Chondrocyte (in vitro differentiated cells): ENCODE measurements around the gene VASN. TPM values are rescaled to one million over a fixed set of nuclear protein-coding genes. Genes with fewer than 3 reads are reported as not detected.

ENCODE experiments used
- DNase-seq: peaks from one replicate; pipeline ENCODE4 v3.0.0; 2021; ENCODE audit warnings: mixed read lengths, low spot score
- H3K27ac Mint-ChIP-seq: one replicate; pipeline ENCODE4 v1.8.0; 2021; ENCODE audit warnings: mild to moderate bottlenecking, moderate library complexity, mixed read lengths; ENCODE audit not compliant: unreplicated experiment
- H3K27me3 Mint-ChIP-seq: 2 replicates; pipeline ENCODE4 v1.8.0; 2021; ENCODE audit warnings: low read depth, mixed read lengths
- H3K36me3 Mint-ChIP-seq: 2 replicates; pipeline ENCODE4 v1.8.0; 2021; ENCODE audit warnings: low read depth, mixed read lengths
- H3K4me1 Mint-ChIP-seq: 2 replicates; pipeline ENCODE4 v1.8.0; 2021; ENCODE audit warnings: low read depth, mild to moderate bottlenecking, mixed read lengths
- H3K4me3 Mint-ChIP-seq: one replicate; pipeline ENCODE4 v1.8.0; 2021; ENCODE audit warnings: mild to moderate bottlenecking, moderate library complexity, mixed read lengths; ENCODE audit not compliant: unreplicated experiment
- H3K9me3 Mint-ChIP-seq: 2 replicates; pipeline ENCODE4 v1.8.0; 2021; ENCODE audit warnings: low read depth, mixed read lengths
- total RNA-seq: library from RNA; stranded (reverse); gene quantifications from 3 replicates; pipeline ENCODE4 v1.2.1, GENCODE V29; 2021
- TF ChIP-seq, protein P1 (sequence below): fragments of 200-600 bp; sonication (generic); IDR thresholded peaks from 2 replicates; pipeline ENCODE4 v1.5.0; 2021; ENCODE audit warnings: antibody characterized with exemption, mild to moderate bottlenecking, moderate library complexity

VASN gene
- total RNA-seq, 1 donor from 2014 or later, result 82.0 TPM

DNA sequence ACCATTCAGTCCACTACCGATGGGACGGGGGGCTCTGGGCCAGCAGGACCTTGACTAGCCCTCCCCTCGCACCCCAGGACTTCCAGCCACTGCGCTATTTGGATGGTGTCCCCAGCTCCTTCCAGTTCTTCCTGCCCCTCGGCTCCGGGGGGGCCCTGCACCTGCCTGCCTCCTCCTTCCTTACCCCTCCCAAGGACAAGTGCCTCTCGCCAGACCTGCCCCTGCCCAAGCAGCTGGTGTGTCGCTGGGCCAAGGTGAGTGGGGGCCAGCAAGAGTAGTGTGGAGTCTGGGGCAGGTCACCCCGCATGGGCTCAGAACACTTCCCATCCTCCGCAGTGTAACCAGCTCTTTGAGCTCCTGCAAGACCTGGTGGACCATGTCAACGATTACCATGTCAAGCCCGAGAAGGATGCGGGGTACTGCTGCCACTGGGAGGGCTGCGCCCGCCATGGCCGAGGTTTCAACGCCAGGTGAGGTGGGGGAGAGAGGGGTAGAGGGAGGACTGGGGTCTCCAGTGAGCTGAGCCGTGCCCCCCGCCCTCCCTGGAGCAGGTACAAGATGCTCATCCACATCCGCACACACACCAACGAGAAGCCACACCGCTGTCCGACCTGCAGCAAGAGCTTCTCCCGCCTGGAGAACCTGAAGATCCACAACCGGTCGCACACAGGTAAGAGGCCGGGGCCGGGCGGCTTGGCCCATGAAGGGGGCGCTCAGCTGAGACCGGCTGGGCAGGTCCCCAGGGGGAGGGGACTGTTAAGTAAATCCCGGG, 36.7 kb upstream of the VASN start:
- no peak for DNase-seq
- H3K4me3 Mint-ChIP-seq, result no peak overlapping the region
- no peaks in the 10 kb centered on the region for H3K9me3 Mint-ChIP-seq
- no peak overlapping the region for H3K27ac Mint-ChIP-seq
- peaks cover 10% of the 10 kb centered on the region for H3K4me1 Mint-ChIP-seq
- peaks cover 10% of the 10 kb centered on the region for H3K36me3 Mint-ChIP-seq
- TF ChIP-seq, protein P1, sequence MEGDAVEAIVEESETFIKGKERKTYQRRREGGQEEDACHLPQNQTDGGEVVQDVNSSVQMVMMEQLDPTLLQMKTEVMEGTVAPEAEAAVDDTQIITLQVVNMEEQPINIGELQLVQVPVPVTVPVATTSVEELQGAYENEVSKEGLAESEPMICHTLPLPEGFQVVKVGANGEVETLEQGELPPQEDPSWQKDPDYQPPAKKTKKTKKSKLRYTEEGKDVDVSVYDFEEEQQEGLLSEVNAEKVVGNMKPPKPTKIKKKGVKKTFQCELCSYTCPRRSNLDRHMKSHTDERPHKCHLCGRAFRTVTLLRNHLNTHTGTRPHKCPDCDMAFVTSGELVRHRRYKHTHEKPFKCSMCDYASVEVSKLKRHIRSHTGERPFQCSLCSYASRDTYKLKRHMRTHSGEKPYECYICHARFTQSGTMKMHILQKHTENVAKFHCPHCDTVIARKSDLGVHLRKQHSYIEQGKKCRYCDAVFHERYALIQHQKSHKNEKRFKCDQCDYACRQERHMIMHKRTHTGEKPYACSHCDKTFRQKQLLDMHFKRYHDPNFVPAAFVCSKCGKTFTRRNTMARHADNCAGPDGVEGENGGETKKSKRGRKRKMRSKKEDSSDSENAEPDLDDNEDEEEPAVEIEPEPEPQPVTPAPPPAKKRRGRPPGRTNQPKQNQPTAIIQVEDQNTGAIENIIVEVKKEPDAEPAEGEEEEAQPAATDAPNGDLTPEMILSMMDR, result no peak
- no peaks in the 10 kb centered on the region for H3K27me3 Mint-ChIP-seq

DNA sequence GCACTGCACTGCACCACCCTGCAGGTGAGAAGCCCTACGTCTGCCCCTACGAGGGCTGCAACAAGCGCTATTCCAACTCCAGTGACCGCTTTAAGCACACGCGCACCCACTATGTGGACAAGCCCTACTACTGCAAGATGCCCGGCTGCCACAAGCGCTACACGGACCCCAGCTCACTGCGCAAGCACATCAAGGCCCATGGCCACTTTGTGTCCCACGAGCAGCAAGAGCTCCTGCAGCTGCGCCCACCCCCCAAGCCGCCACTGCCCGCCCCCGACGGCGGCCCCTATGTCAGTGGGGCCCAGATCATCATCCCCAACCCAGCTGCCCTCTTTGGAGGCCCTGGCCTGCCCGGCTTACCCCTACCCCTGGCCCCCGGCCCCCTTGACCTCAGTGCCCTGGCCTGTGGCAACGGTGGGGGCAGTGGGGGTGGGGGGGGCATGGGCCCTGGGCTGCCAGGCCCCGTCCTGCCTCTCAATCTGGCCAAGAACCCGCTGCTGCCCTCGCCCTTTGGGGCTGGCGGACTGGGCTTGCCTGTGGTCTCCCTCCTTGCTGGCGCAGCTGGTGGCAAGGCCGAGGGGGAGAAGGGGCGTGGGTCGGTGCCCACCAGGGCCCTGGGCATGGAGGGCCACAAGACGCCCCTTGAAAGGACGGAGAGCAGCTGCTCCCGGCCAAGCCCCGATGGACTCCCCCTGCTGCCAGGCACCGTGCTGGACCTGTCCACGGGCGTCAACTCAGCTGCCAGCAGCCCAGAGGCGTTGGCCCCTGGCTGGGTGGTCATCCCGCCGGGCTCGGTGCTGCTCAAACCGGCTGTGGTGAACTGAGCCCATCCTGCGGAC, 34.7 kb upstream of the VASN start:
- H3K27me3 Mint-ChIP-seq, result no peaks in the 10 kb centered on the region
- H3K36me3 Mint-ChIP-seq, result peaks cover 10% of the 10 kb centered on the region
- H3K9me3 Mint-ChIP-seq, result no peaks in the 10 kb centered on the region
- DNase-seq, result no peak
- TF ChIP-seq, protein P1, result no peak
- H3K27ac Mint-ChIP-seq, result no peak overlapping the region
- H3K4me3 Mint-ChIP-seq, result no peak overlapping the region
- H3K4me1 Mint-ChIP-seq, result peaks cover 11% of the 10 kb centered on the region

DNA sequence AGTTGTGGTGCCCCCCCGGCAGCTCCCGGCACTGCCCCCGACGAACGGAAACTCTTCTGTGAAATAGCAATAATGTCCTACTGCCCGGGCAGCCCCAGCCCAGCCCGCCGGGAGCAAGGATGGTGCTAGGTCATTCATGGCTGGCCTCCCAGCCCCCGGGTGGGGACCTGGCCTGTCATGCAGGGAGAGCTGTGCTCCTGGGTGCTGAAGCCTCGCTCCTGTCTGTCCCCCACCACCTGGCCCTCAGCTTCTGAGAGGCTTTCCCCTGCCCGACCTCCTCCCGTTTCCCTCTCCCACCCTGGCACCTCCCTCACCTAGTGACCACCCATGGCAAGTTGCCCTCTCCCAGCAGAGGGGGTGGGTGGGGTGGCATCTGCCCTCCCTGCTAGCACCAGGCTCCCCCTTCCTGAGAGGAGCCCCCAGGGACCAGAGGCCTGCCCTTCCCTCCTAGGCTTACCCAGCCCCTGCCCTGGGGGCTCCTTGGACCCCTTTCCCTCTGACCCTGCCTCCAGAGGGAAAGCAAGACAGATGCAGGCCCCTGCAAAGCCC, 34.0 kb upstream of the VASN start:
- peaks cover 11% of the 10 kb centered on the region for H3K4me1 Mint-ChIP-seq
- no peak overlapping the region for H3K27ac Mint-ChIP-seq
- TF ChIP-seq, protein P1, result no peak

DNA sequence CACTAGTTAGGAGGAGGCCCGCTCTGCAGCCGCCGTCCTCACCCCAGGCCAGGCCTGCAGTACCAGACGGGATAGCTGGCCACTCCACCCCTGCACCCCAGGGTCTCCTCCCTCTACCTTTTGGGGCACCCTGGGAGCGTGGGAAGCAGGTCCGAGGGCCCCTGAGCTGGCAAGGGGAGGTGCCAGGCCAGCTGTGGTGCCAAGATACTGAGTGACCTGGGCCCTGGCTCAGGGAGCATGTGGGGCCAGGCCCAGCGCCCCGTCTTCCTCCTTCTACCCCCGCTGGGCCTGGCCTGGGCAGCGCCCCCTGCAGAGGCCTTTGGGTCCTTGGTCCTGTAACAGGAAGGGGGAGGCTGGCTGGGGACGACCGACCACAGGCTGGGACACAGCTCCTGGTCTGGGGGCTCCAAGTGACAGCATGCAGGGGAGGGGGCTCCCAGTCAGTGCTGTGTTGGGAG, 33.5 kb upstream of the VASN start:
- no peak overlapping the region for H3K27ac Mint-ChIP-seq
- peaks cover 10% of the 10 kb centered on the region for H3K36me3 Mint-ChIP-seq
- no peaks in the 10 kb centered on the region for H3K27me3 Mint-ChIP-seq
- H3K9me3 Mint-ChIP-seq, result no peaks in the 10 kb centered on the region
- TF ChIP-seq, protein P1, result no peak
- H3K4me3 Mint-ChIP-seq, result no peak overlapping the region
- no peak for DNase-seq
- peaks cover 11% of the 10 kb centered on the region for H3K4me1 Mint-ChIP-seq

More for the DNA sequence above, 34.0 kb upstream of the VASN start:
- Mint-ChIP-seq H3K9me3 (no peaks in the 10 kb centered on the region), H3K4me3 (no peak overlapping the region), H3K27me3 (no peaks in the 10 kb centered on the region), H3K36me3 (peaks cover 10% of the 10 kb centered on the region)
- DNase-seq, result no peak

DNA sequence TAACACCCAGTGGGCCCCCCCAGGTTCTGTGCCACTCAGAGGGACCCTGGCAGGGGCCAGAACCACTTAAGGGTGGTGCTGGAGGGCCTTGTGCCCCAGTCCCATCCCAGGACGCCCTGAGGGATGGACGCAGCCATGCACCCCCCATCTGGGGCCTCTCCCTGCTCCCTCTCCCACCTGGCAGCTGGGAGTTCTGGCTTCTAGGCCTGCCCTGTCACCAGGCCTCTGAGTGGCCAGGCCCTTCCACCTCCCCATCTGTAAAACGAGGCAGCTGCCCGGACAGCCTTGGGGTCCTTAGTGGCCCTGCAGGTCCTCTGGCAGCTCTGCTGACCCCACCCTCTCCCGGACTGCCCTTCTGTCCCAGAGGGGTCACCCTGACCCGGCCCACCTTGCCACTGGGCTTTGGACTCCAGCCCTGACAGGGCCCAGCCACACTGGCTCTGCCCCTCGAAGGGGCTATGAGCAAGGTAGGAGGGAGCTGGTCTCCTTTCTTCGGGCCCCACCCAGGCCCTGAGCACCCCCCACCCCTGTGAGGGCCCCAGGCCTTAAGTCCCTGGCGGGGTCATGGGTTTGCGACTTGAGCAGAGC, 32.8 kb upstream of the VASN start:
- H3K36me3 Mint-ChIP-seq, result peaks cover 8% of the 10 kb centered on the region
- peak overlapping the region; percentile 49 for H3K27ac Mint-ChIP-seq
- no peak for DNase-seq
- no peaks in the 10 kb centered on the region for H3K27me3 Mint-ChIP-seq
- no peaks in the 10 kb centered on the region for H3K9me3 Mint-ChIP-seq
- H3K4me1 Mint-ChIP-seq, result peaks cover 11% of the 10 kb centered on the region
- no peak overlapping the region for H3K4me3 Mint-ChIP-seq
- TF ChIP-seq, protein P1, result no peak
